Endothelial cell of umbilical vein (primary cell): ENCODE results near the gene KCNH2. TPM values are rescaled to one million over a fixed set of nuclear protein-coding genes. Genes with fewer than 3 reads are reported as not detected.

Source experiments
- BruUV-seq: library from RNA; stranded (reverse); fragments of 400-500 nt; replicated peaks from 2 replicates; lab custom pipeline; 2021; lab: Mats Ljungman, UMichigan
- CTCF ChIA-PET: fragments of 300-600, 350-600 bp; sonication (Branson Sonifier 250); formaldehyde crosslinking; loops from one replicate; lab custom pipeline; 2021; ENCODE audit warnings: antibody characterized with exemption, inconsistent platforms; lab: Charles Lee
- POLR2A ChIA-PET: fragments of 300-600, 350-600 bp; sonication (Branson Sonifier 250); formaldehyde crosslinking; loops from one replicate; lab custom pipeline; 2021; ENCODE audit warnings: antibody characterized with exemption, inconsistent platforms; lab: Charles Lee
- DNase-seq: peaks from one replicate; pipeline ENCODE4 v3.0.0-alpha.2; 2011; ENCODE audit warnings: low read depth, low spot score
- FAIRE-seq: peaks from 2 replicates; lab custom pipeline; 2011; peaks lifted over from hg19 to GRCh38; lab: Jason Lieb, UNC
- H2AFZ ChIP-seq: 2 replicates; pipeline ENCODE4 v1.6.0; 2012; ENCODE audit warnings: low read depth, low read length, control low read depth, inconsistent platforms
- H3K27ac ChIP-seq: 2 replicates; pipeline ENCODE4 v1.5.1; 2011; ENCODE audit warnings: low read depth, mild to moderate bottlenecking, control low read depth, low read length, moderate library complexity; ENCODE audit not compliant: insufficient read depth
- H3K27me3 ChIP-seq, 2 experiments: 2 replicates each; pipeline versions ENCODE4 v1.6.0 to v1.6.1; 2011; ENCODE audit warnings: low read length in 2 of 2, mixed read lengths in 1 of 2; ENCODE audit not compliant: control insufficient read depth in 2 of 2, insufficient read depth in 2 of 2
- H3K36me3 ChIP-seq, 2 experiments: 2 replicates in 1 of 2; 3 replicates in 1 of 2; pipeline ENCODE4 v1.5.1; 2011; ENCODE audit warnings: low read length in 2 of 2, mild to moderate bottlenecking in 1 of 2, moderate library complexity in 1 of 2; ENCODE audit not compliant: control insufficient read depth in 2 of 2, insufficient read depth in 2 of 2; ENCODE audit errors: extremely low read depth in 1 of 2
- H3K4me1 ChIP-seq: 3 replicates; pipeline ENCODE4 v1.5.1; 2011; ENCODE audit warnings: mild to moderate bottlenecking, low read length; ENCODE audit not compliant: control insufficient read depth, insufficient read depth; ENCODE audit errors: extremely low read depth
- H3K4me2 ChIP-seq: 2 replicates; pipeline ENCODE4 v1.6.1; 2011; ENCODE audit warnings: low read length, control low read depth, mixed read lengths; ENCODE audit not compliant: insufficient read depth
- H3K4me3 ChIP-seq, 3 experiments: fragments of 200-600 bp in 1 of 3; sonication (generic), shearing (Covaris generic) in 1 of 3; replicated peaks in 1 of 3; 2 replicates each; pipeline ENCODE4 v1.5.1; 2011 to 2016; ENCODE audit warnings: control low read depth in 3 of 3, low read length in 3 of 3, mild to moderate bottlenecking in 2 of 3, inconsistent platforms in 1 of 3, low read depth in 1 of 3, moderate library complexity in 1 of 3; ENCODE audit not compliant: insufficient read depth in 1 of 3
- H3K79me2 ChIP-seq: 2 replicates; pipeline ENCODE4 v1.6.0; 2012; ENCODE audit warnings: low read length, inconsistent platforms; ENCODE audit not compliant: control insufficient read depth, insufficient read depth
- H3K9ac ChIP-seq: replicated peaks from 2 replicates; pipeline ENCODE3; 2011; ENCODE audit warnings: low read length, control low read depth; ENCODE audit not compliant: insufficient read depth; ENCODE audit errors: extremely low read depth
- H3K9me1 ChIP-seq: replicated peaks from 3 replicates; pipeline ENCODE4 v1.6.0; 2011; ENCODE audit warnings: mild to moderate bottlenecking, low read length; ENCODE audit not compliant: control insufficient read depth, insufficient read depth; ENCODE audit errors: extremely low read depth
- H3K9me3 ChIP-seq: replicated peaks from 2 replicates; pipeline ENCODE4 v1.5.1; 2012; ENCODE audit warnings: low read length, inconsistent platforms; ENCODE audit not compliant: control insufficient read depth, insufficient read depth
- H4K20me1 ChIP-seq: replicated peaks from 2 replicates; pipeline ENCODE3; 2011; ENCODE audit warnings: mild to moderate bottlenecking, low read length; ENCODE audit not compliant: control insufficient read depth, insufficient read depth; ENCODE audit errors: extremely low read depth
- CTCF ChIP-seq, 2 donors: IDR thresholded peaks; 1 replicate in 1 of 2; 2 replicates in 1 of 2; pipeline ENCODE4 v1.5.1; 2011; ENCODE audit warnings: low read length in 2 of 2, mild to moderate bottlenecking in 2 of 2, moderate library complexity in 2 of 2, control low read depth in 1 of 2, inconsistent platforms in 1 of 2, low read depth in 1 of 2; ENCODE audit not compliant: insufficient read depth in 1 of 2; ENCODE audit errors: extremely low read depth in 1 of 2
- EZH2 ChIP-seq: IDR thresholded peaks from 2 replicates; pipeline ENCODE4 v1.6.1; 2012; ENCODE audit warnings: borderline replicate concordance, low read depth, mild to moderate bottlenecking, moderate library complexity, low read length, inconsistent platforms; ENCODE audit not compliant: severe bottlenecking
- FOS ChIP-seq: IDR thresholded peaks from 2 replicates; pipeline ENCODE4 v1.6.1; 2011; ENCODE audit warnings: mild to moderate bottlenecking, low read length, moderate library complexity, borderline replicate concordance; ENCODE audit not compliant: insufficient read depth
- GATA2 ChIP-seq: IDR thresholded peaks from 2 replicates; pipeline ENCODE4 v1.7.0; 2011; ENCODE audit warnings: low read depth, mild to moderate bottlenecking, moderate library complexity, mixed read lengths, low read length; ENCODE audit not compliant: insufficient read length, insufficient read depth
- JUN ChIP-seq: IDR thresholded peaks from 2 replicates; pipeline ENCODE4 v1.6.1; 2011; ENCODE audit warnings: borderline replicate concordance, low read depth; ENCODE audit not compliant: insufficient read length, insufficient read depth
- MAX ChIP-seq: IDR thresholded peaks from 2 replicates; pipeline ENCODE4 v1.6.1; 2011; ENCODE audit not compliant: insufficient read depth, insufficient read length
- MYC ChIP-seq: IDR thresholded peaks from one replicate; pipeline ENCODE4 v1.6.1; 2011; ENCODE audit warnings: mild to moderate bottlenecking, low read depth, low read length
- POLR2A ChIP-seq: IDR thresholded peaks from 2 replicates; pipeline ENCODE4 v1.6.1; 2012; ENCODE audit warnings: low read depth, mild to moderate bottlenecking, control low read depth, low read length
- POLR2AphosphoS5 ChIP-seq: IDR thresholded peaks from 2 replicates; pipeline ENCODE4 v1.6.1; 2012; ENCODE audit warnings: low read depth, mild to moderate bottlenecking, control low read depth, low read length, moderate library complexity; ENCODE audit not compliant: insufficient read depth
- dilution Hi-C: fragments of 300-500 bp; cut with MboI; formaldehyde crosslinking; loops from one replicate; pipeline ENCODE4 v1.15.0; 2019; ENCODE audit warnings: low sequenced_read_pairs; ENCODE audit not compliant: extremely low pct_ligation_motif_present
- intact Hi-C: fragments of 100-400 bp; cut with micrococcal nuclease; formaldehyde crosslinking; loops from one replicate; pipeline ENCODE4 v1.10.0; 2022
- polyA plus RNA-seq, 4 experiments: library from polyadenylated mRNA; depleted of rRNA in 3 of 4; stranded (reverse) in 3 of 4; unstranded in 1 of 4; fragments of >200 nt; gene quantifications; 2 replicates each; pipeline versions ENCODE4 v1.2.1 to v1.2.3, GENCODE V29; 2011 to 2012; ENCODE audit warnings: missing spikeins in 1 of 4
- total RNA-seq: library from RNA; stranded (reverse); gene quantifications from 2 replicates; pipeline ENCODE4 v1.2.3, GENCODE V29; 2021

Gene KCNH2
- total and polyA plus RNA-seq, 2 donors (not counting 3 experiments of a cell fraction or from before 2014, with no cell fraction given), result 0.03 to 0.09 TPM

- CTCF ChIA-PET, result interaction anchor here (1.1 to 2.0 kb wide), 2 partner anchors 13 to 36 kb away, joined by 5 to 6 read pairs; no protein-coding TSS in a partner anchor
- no TSS peak for BruUV-seq
- H3K9me1 ChIP-seq, result no peaks in the 10 kb centered on the region
- no peak overlapping the region for H2AFZ ChIP-seq
- H3K36me3 ChIP-seq, result no peaks in the 10 kb centered on the region
- H3K9ac ChIP-seq, result no peak overlapping the region
- FAIRE-seq (no peak), DNase-seq (no peak)
- H3K4me1 ChIP-seq, result no peaks in the 10 kb centered on the region
- intact Hi-C loops, result no loop called here
- H3K79me2 ChIP-seq, result no peaks in the 10 kb centered on the region
- POLR2A ChIA-PET, result interaction anchor here (0.7 kb wide), 1 partner anchor 38 kb away, joined by 4 read pairs; no protein-coding TSS in a partner anchor
- H3K4me2 ChIP-seq, result no peak overlapping the region
- peaks cover 7 to 13% of the 10 kb centered on the region in 2 experiments for H3K27me3 ChIP-seq
- H3K4me3 ChIP-seq, result no peak overlapping the region
- no peaks in the 10 kb centered on the region for H4K20me1 ChIP-seq
- H3K27ac ChIP-seq, result no peak overlapping the region
- TF ChIP-seq MAX, result no peak
- no peak for TF ChIP-seq FOS
- no peak for TF ChIP-seq CTCF (IDR thresholded peaks at IDR 0.05; ENCODE audit: extremely low read depth in 1 of 2, insufficient read depth in 1 of 2, low read depth in 1 of 2, low read length in 2 of 2)
- TF ChIP-seq MYC, result no peak
- no peak for TF ChIP-seq JUN
- TF ChIP-seq EZH2, result no peak
- TF ChIP-seq POLR2AphosphoS5, result no peak
- no peak for TF ChIP-seq GATA2
- TF ChIP-seq POLR2A, result no peak
- dilution Hi-C loops, result no loop called here
- no peaks in the 10 kb centered on the region for H3K9me3 ChIP-seq
Observed at GRCh38 chr7:150949971-150950491, 28.1 kb downstream of the KCNH2 start.
